ENCODE measurements around the gene GUCA1C. TPM values are rescaled to one million over a fixed set of nuclear protein-coding genes. Genes with fewer than 3 reads are reported as not detected.

The GUCA1C gene
- total and polyA plus RNA-seq, 10 donors = not detected

DNA sequence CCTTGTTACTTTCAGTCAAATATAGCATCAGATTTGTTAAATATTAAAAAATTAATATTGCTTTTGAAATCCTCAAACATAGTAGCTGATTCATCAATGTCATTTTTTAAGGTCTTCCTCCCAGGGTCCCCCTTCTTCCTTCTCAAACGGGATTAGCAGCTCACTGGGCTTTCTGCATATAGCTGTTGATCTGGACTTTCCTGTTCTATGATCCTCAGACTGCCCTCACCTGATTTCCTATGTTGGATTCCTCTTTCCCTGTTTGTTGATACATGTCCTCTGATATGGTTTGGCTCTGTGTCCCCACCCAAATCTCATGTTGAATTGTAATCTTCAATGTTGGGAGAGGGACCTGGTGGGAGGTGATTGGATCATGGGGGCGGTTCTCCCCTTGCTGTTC lies 5.8 kb downstream of the GUCA1C start:
- H3K27me3 ChIP-seq (replicated peaks in 1 of 7) = peaks cover 0 to 4% (median 0%) of the 10 kb centered on the region in 7 donors
- WGBS, 5 donors = 60 to 85% (median 71%) methylated on average over 2 of the region's 2 CpGs
- no peaks in the 10 kb centered on the region for H3K9me3 ChIP-seq
- H3K4me1 ChIP-seq = no peaks in the 10 kb centered on the region
- no peak overlapping the region for H3K27ac ChIP-seq
- TF ChIP-seq, protein P1, sequence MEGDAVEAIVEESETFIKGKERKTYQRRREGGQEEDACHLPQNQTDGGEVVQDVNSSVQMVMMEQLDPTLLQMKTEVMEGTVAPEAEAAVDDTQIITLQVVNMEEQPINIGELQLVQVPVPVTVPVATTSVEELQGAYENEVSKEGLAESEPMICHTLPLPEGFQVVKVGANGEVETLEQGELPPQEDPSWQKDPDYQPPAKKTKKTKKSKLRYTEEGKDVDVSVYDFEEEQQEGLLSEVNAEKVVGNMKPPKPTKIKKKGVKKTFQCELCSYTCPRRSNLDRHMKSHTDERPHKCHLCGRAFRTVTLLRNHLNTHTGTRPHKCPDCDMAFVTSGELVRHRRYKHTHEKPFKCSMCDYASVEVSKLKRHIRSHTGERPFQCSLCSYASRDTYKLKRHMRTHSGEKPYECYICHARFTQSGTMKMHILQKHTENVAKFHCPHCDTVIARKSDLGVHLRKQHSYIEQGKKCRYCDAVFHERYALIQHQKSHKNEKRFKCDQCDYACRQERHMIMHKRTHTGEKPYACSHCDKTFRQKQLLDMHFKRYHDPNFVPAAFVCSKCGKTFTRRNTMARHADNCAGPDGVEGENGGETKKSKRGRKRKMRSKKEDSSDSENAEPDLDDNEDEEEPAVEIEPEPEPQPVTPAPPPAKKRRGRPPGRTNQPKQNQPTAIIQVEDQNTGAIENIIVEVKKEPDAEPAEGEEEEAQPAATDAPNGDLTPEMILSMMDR (IDR thresholded peaks at IDR 0.05 in 8 of 11, conservative IDR thresholded peaks at IDR 0.05 in 3 of 11) = no peak
- TF ChIP-seq POLR2AphosphoS5 (IDR thresholded peaks at IDR 0.05) = no peak
- no peak for TF ChIP-seq POLR2A (IDR thresholded peaks at IDR 0.05)
- H3K4me3 ChIP-seq = no peak overlapping the region
- no peak for DNase-seq
- H3K36me3 ChIP-seq = no peaks in the 10 kb centered on the region
- intact Hi-C loops (cut with DNase I; ENCODE audit: low total_unique reads) = no loop called here

DNA sequence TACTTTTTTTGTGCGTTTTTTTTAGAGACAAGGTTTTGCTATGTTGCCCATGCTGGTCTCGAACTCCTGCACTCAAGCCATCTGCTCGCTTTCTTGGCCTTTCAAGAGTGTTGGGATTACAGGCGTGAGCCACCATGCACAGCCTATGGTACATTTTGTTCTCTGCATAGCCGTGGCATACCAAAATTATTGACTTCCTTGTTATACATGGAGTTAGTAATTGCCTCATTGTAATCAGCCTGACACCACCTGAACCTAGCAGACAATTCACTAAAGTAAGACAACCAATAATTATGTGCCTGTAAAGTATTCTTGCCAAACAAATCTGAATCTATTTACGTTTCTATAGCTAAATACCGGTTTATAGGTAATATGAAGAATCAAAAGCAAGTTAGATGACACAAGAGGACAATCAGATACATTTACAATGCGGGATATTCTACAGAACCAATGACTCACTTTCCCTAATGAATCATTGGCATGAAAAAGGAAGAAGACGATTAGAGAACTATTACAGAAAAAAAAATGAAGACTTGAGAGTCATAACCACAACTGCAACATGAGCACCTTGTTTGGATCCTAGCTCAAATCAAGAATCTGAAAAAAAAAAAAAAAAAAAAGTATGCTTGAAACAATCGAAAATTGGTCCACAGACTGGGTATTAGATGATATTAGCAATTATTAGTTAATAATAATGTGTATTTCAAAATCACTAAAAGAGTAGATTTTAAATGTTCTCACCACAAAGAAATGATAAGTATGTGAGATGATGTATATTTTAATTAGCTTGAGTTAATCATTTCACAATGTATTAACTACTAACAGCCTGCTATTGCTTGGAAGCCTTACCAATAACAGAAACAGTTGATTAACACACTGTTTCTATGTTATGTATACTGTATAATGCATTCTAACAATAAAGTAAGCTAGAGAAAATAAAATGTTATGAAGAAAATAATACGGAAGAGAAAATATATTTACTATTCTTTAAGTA lies 7.1 kb downstream of the GUCA1C start:
- no peaks in the 10 kb centered on the region for H3K9me3 ChIP-seq
- H3K4me1 ChIP-seq = no peaks in the 10 kb centered on the region
- intact Hi-C loops (cut with DNase I; ENCODE audit: low total_unique reads) = no loop called here

DNA sequence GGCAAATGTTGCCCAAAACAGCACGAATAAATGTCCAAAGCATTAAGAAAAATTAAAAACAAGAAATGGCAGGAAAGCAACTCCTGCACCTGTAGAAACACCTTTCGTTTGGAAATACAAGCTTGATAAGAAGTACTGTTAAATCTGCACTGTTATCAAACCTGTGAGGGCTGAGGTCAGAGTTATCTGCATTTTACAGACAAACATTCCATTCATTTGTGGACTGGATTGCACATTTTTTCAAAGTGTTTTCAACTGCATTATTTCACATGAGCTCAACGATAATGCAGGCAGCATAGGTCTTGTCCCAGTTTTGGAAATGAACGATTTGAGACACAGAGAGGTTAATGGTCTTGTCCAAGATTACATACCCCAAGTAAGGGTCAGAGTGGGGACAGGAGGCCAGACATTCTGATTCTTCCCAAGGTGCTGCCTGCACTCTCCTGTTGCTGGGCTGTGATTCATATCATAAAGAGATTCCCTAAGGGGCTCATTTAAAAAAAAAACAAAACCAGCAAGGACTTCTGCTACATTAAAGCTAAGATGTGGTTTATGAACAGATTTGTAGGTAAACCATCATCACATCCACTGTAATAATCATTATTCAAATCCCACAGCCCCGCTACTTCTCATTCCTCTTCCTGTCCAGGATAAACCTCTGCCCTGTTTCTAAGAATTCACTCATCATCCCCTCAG lies 13.0 kb downstream of the GUCA1C start:
- intact Hi-C loops (cut with DNase I; ENCODE audit: low total_unique reads) = no loop called here
- TF ChIP-seq POLR2AphosphoS5 (IDR thresholded peaks at IDR 0.05) = no peak
- TF ChIP-seq POLR2A (IDR thresholded peaks at IDR 0.05) = no peak
- TF ChIP-seq, protein P1 (IDR thresholded peaks at IDR 0.05 in 8 of 11, conservative IDR thresholded peaks at IDR 0.05 in 3 of 11) = no peak
- Histone ChIP-seq H3K27me3 (replicated peaks in 1 of 7) (no peaks in the 10 kb centered on the region), H3K36me3 (no peaks in the 10 kb centered on the region), H3K4me3 (no peak overlapping the region), H3K4me1 (no peaks in the 10 kb centered on the region), H3K27ac (no peak overlapping the region), H3K9me3 (no peaks in the 10 kb centered on the region)
- 60 to 67% (median 66%) methylated on average over 5 of the region's 5 CpGs for WGBS, 5 donors
- no peak for DNase-seq

More for the DNA sequence above, 7.1 kb downstream of the GUCA1C start:
- Histone ChIP-seq H3K36me3 (no peaks in the 10 kb centered on the region), H3K4me3 (no peak overlapping the region), H3K27me3 (replicated peaks in 1 of 7) (peaks cover 0 to 4% (median 0%) of the 10 kb centered on the region in 7 donors), H3K27ac (no peak overlapping the region)
- TF ChIP-seq POLR2A (IDR thresholded peaks at IDR 0.05) (no peak), POLR2AphosphoS5 (IDR thresholded peaks at IDR 0.05) (no peak)
- TF ChIP-seq, protein P1 (IDR thresholded peaks at IDR 0.05 in 8 of 11, conservative IDR thresholded peaks at IDR 0.05 in 3 of 11) = no peak
- 78 to 84% (median 83%) methylated on average over 11 of the region's 11 CpGs for WGBS, 5 donors
- DNase-seq = no peak

DNA sequence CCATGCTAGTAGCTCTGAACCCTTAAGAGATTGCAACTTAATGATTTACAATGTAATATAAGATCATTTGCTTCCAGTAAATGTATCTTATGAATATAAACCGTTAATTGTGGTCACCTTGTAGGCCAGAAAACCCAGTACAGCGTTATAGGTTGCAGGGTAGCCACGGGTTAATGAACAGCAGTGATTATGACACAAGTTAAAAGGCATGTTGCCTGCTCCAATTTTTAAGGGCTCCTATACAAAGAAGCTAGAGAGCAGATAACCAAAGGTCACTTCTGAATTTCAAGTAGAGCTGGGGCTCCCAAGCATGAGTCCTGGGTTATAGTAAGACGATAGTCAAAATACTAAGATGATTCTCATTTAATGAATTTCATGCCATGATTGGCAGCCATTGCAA lies 13.5 kb downstream of the GUCA1C start:
- WGBS, 5 donors = 76 to 89% (median 82%) methylated on average over 4 of the region's 4 CpGs
- Histone ChIP-seq H3K27ac (no peak overlapping the region), H3K27me3 (replicated peaks in 1 of 7) (no peaks in the 10 kb centered on the region), H3K9me3 (no peaks in the 10 kb centered on the region), H3K4me1 (no peaks in the 10 kb centered on the region), H3K4me3 (no peak overlapping the region), H3K36me3 (no peaks in the 10 kb centered on the region)
- intact Hi-C loops (cut with DNase I; ENCODE audit: low total_unique reads) = no loop called here
- TF ChIP-seq, protein P1 (IDR thresholded peaks at IDR 0.05 in 8 of 11, conservative IDR thresholded peaks at IDR 0.05 in 3 of 11) = no peak
- TF ChIP-seq POLR2A (IDR thresholded peaks at IDR 0.05) = no peak
- no peak for TF ChIP-seq POLR2AphosphoS5 (IDR thresholded peaks at IDR 0.05)
- no peak for DNase-seq

Measured in spleen (tissue), 11 donors.